AG04450 (cell line): ENCODE measurements around the gene CD300E. TPM values are rescaled to one million over a fixed set of nuclear protein-coding genes. Genes with fewer than 3 reads are reported as not detected.
"Not testable (repeated sequence)": the region's sequence is repeated elsewhere in the genome, so short reads cannot be mapped to it uniquely, and the experiment has no call there.

Source experiments
- CTCF ChIA-PET: fragments of 300-600, 350-600 bp; formaldehyde crosslinking; extraction: SDS; loops from one replicate; lab custom pipeline; 2022; ENCODE audit warnings: antibody characterized with exemption, inconsistent platforms; lab: Charles Lee
- POLR2A ChIA-PET: fragments of 350-600 bp; formaldehyde crosslinking; extraction: SDS; loops from one replicate; lab custom pipeline; 2021; ENCODE audit warnings: antibody characterized with exemption, inconsistent platforms; lab: Yijun Ruan, JAX
- DNase-seq: peaks from one replicate; pipeline ENCODE4 v3.0.0-alpha.2; 2011; ENCODE audit warnings: low read depth, low spot score
- H3K27ac ChIP-seq: one replicate; pipeline ENCODE4 v1.5.1; 2012; ENCODE audit warnings: low read depth, low read length, control low read depth
- H3K27me3 ChIP-seq: one replicate; pipeline ENCODE4 v1.6.0; 2012; ENCODE audit warnings: low read length; ENCODE audit not compliant: control insufficient read depth, insufficient read depth
- H3K4me3 ChIP-seq: 2 replicates; pipeline ENCODE4 v1.5.1; 2011; ENCODE audit warnings: mild to moderate bottlenecking, low read depth, low read length, control low read depth
- H3K9me3 ChIP-seq: 2 replicates; pipeline ENCODE4 v1.5.1; 2012; ENCODE audit warnings: low read length; ENCODE audit not compliant: control insufficient read depth, insufficient read depth
- polyA plus RNA-seq: library from polyadenylated mRNA; depleted of rRNA; stranded (reverse); fragments of >200 nt; gene quantifications from 2 replicates; pipeline ENCODE4 v1.2.3, GENCODE V29; 2011
- TF ChIP-seq, protein P1 (sequence below): IDR thresholded peaks from 2 replicates; pipeline ENCODE4 v1.5.1; 2011; ENCODE audit warnings: low read depth, low read length, control low read depth, inconsistent platforms

The CD300E gene
- polyA plus RNA-seq, 1 experiment = not detected

DNA sequence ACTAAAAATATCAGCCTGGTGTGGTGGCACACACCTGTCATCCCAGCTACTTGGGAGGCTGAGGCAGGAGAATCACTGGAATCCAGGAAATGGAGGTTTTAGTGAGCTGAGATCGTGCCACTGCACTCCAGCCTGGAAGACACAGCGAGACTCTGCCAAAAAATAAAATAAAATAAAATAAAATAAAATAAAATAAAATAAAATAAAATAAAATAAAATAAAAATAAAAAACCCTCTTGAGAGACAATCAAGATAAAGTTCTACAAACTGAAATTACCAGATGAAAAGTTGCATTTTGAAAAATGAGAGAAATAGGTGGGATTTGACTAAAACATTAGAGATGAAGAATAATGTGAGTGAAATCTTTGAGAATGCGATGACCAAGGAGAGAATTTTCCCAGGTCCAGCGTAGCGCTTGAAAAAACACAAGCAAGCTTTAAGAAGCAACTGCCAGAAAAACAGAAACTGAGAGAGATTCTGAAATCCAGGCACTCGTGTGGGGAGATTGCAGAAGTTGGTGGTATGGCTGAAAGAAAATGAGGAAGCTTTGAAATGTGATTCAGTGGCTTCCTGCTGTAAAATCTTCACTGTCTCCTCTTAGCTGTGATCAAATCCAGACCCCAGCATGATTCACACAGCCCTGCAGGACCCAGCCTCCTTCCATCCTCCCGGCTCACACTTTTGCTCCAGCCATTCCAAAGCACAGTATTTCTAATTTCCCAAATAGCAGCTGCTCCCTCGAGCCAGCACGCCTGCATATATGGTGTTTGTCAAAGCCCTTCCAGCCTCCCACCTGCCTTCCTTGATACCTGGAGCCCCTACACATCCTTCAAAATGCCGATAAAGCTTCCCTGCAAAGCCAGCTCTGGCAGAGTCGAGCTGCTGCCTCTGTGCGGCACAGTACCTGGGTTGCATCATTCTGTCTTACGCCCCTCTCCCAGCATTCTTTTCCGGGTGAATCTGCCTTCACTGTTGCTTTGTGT is 8.2 kb upstream of the CD300E start:
- H3K27me3 ChIP-seq = no peaks in the 10 kb centered on the region
- TF ChIP-seq, protein P1, sequence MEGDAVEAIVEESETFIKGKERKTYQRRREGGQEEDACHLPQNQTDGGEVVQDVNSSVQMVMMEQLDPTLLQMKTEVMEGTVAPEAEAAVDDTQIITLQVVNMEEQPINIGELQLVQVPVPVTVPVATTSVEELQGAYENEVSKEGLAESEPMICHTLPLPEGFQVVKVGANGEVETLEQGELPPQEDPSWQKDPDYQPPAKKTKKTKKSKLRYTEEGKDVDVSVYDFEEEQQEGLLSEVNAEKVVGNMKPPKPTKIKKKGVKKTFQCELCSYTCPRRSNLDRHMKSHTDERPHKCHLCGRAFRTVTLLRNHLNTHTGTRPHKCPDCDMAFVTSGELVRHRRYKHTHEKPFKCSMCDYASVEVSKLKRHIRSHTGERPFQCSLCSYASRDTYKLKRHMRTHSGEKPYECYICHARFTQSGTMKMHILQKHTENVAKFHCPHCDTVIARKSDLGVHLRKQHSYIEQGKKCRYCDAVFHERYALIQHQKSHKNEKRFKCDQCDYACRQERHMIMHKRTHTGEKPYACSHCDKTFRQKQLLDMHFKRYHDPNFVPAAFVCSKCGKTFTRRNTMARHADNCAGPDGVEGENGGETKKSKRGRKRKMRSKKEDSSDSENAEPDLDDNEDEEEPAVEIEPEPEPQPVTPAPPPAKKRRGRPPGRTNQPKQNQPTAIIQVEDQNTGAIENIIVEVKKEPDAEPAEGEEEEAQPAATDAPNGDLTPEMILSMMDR = no peak
- no peaks in the 10 kb centered on the region for H3K9me3 ChIP-seq
- H3K27ac ChIP-seq = no peak overlapping the region
- DNase-seq = no peak
- H3K4me3 ChIP-seq = no peak overlapping the region
- POLR2A ChIA-PET = no interaction called here
- CTCF ChIA-PET = no interaction called here

DNA sequence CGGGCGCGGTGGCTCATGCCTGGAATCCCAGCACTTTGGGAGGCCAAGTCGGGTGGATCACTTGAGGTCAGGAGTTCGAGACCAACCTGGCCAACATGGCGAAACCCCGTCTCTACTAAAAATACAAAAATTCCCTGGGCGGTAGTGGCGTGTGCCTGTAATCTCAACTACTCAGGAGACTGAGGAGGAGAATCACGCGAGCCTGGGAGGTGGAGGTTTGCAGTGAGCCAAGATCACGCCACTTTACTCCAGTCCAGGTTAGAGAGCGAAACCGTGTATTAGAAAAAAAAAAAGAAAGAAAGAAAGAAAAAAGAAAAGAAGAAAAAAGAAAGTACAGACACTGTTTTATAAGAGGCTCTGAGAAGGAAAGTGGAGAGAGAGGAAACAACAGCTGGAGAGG is 6.7 kb upstream of the CD300E start:
- H3K27me3 ChIP-seq, H3K9me3 ChIP-seq, DNase-seq, H3K4me3 ChIP-seq, CTCF ChIA-PET, H3K27ac ChIP-seq, POLR2A ChIA-PET: not testable (repeated sequence)

DNA sequence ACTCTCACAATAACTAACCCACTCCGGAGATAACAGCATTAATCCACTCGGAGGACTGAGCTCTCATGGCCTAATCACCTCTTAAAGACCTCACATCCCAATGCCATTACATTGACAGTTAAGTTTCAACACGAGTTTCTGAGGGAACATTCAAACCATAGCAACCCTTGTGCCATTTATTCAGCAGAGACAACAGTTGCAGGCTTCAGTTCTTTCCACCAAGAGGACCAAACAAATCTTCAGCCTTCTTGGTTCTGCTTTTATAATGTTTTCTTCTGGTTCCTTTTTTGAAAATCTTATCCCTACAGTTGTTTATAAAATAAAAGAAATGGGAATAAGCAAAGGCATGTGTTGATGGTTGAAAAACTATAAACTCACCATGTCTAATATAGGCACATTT is 2.1 kb upstream of the CD300E start:
- H3K9me3 ChIP-seq = no peaks in the 10 kb centered on the region
- POLR2A ChIA-PET = no interaction called here

DNA sequence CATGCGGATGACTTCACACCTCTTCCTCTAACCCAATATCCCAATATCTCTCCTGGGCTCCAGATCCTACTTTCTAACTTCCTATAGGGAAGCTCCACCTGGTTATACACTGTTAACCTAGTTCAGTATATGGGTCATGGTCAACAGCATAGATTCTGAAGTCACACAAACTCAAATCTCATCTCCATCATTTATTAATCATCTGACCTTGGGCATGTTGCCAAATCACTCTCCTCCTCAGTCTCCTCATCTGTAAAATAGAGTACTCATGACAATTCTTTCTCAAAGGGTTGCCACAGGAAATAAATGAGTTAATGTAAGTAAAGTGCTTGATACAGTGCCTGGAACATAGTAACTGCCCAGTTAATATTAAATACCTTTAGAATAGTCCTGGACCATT is 593 bp upstream of the CD300E start:
- no peaks in the 10 kb centered on the region for H3K9me3 ChIP-seq
- CTCF ChIA-PET = no interaction called here
- no peak for DNase-seq
- POLR2A ChIA-PET = no interaction called here
- no peak overlapping the region for H3K27ac ChIP-seq
- no peak overlapping the region for H3K4me3 ChIP-seq
- no peaks in the 10 kb centered on the region for H3K27me3 ChIP-seq
- TF ChIP-seq, protein P1 = no peak

More for the DNA sequence above, 2.1 kb upstream of the CD300E start:
- Histone ChIP-seq H3K4me3 (no peak overlapping the region), H3K27ac (no peak overlapping the region), H3K27me3 (no peaks in the 10 kb centered on the region)
- TF ChIP-seq, protein P1 = no peak
- DNase-seq = no peak
- CTCF ChIA-PET = no interaction called here

DNA sequence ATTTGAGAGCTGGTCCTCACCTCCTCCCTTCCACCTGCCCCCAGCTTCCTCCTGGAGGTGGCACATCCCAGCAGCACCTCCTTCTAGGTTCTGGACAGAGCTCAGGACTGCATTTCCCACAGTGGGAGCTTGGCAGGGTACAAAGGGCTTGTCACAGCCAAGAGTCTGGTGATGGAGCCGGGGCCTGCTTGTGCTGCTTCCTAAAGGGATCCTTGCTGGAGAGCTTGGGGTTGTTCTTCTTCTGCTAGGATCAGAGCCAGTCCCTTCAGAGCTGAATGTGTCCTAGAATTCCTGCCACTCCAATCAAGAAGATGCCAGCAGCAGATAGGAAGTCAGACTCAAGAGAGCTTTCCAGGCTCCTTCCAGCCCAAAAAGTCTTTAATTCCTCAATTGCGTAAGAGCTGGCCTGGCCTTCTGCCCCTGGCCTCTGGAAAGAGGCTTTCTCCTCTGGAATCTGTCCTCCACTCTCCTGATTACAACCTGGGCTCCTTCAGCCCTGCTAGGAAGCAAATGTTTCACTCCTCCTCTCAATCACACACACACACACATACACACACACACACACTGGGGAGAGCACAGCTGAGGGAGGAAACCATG is 4.4 kb downstream of the CD300E start:
- no peaks in the 10 kb centered on the region for H3K27me3 ChIP-seq
- no peak overlapping the region for H3K4me3 ChIP-seq
- no peaks in the 10 kb centered on the region; the same call in 1 of the 2 replicates for H3K9me3 ChIP-seq
- no peak for DNase-seq
- TF ChIP-seq, protein P1 = no peak
- CTCF ChIA-PET = no interaction called here
- no peak overlapping the region for H3K27ac ChIP-seq
- POLR2A ChIA-PET = no interaction called here
